HG03354 (cell line): ENCODE results near the gene PSMA2.

Experiments used
- ATAC-seq: cut with Tn5 transposase; IDR thresholded peaks from one replicate; pipeline ENCODE4 v1.9.1; 2021; ENCODE audit warnings: mild to moderate bottlenecking; ENCODE audit not compliant: unreplicated experiment, poor library complexity, severe bottlenecking

PSMA2 gene

GRCh38 chr7:42931834-42932651 lies at the start of gene PSMA2, which contains the start of gene MRPL32:
Gene PSMA2, minus strand, starts transcription at chr7:42932174. Its CDS starts 16 bp downstream, at chr7:42932158.
Gene MRPL32, plus strand, starts transcription at chr7:42932376. Its CDS starts 11 bp downstream, at chr7:42932387.
- peak; percentile 99 for ATAC-seq

GRCh38 chr7:42981601-42982000 lies 49.6 kb upstream of the PSMA2 start:
- no peak for ATAC-seq

GRCh38 chr7:42980514-42980913 lies 48.5 kb upstream of the PSMA2 start:
- ATAC-seq, result no peak

- no peak for ATAC-seq
Measured at GRCh38 chr7:42980084-42980483, 48.1 kb upstream of the PSMA2 start.

GRCh38 chr7:42978496-42978895 lies 46.5 kb upstream of the PSMA2 start:
- ATAC-seq, result no peak

- ATAC-seq, result no peak
Measured at GRCh38 chr7:42976371-42976770, 44.4 kb upstream of the PSMA2 start.

GRCh38 chr7:42972699-42973500 lies 40.9 kb upstream of the PSMA2 start:
- no peak for ATAC-seq

- ATAC-seq, result no peak
Measured at GRCh38 chr7:42967391-42967790, 35.4 kb upstream of the PSMA2 start.

GRCh38 chr7:42964849-42965805 lies 33.2 kb upstream of the PSMA2 start:
- ATAC-seq, result no peak

- no peak for ATAC-seq
Measured at GRCh38 chr7:42964293-42964692, 32.3 kb upstream of the PSMA2 start.

GRCh38 chr7:42961170-42961569 lies 29.2 kb upstream of the PSMA2 start:
- ATAC-seq, result no peak

GRCh38 chr7:42960762-42961161 lies 28.8 kb upstream of the PSMA2 start:
- no peak for ATAC-seq

- no peak for ATAC-seq
Measured at GRCh38 chr7:42959549-42959948, 27.6 kb upstream of the PSMA2 start.

- no peak for ATAC-seq
Measured at GRCh38 chr7:42956062-42956461, 24.1 kb upstream of the PSMA2 start.

- ATAC-seq, result no peak
Measured at GRCh38 chr7:42953994-42954393, 22.0 kb upstream of the PSMA2 start.

- ATAC-seq, result no peak
Measured at GRCh38 chr7:42952328-42952727, 20.4 kb upstream of the PSMA2 start.

GRCh38 chr7:42950417-42950816 lies 18.4 kb upstream of the PSMA2 start:
- ATAC-seq, result no peak

- ATAC-seq, result no peak
Measured at GRCh38 chr7:42947521-42947920, 15.5 kb upstream of the PSMA2 start.

- no peak for ATAC-seq
Measured at GRCh38 chr7:42946627-42946950, 14.6 kb upstream of the PSMA2 start.
